ENCODE results near the gene RAB6A.

DNA sequence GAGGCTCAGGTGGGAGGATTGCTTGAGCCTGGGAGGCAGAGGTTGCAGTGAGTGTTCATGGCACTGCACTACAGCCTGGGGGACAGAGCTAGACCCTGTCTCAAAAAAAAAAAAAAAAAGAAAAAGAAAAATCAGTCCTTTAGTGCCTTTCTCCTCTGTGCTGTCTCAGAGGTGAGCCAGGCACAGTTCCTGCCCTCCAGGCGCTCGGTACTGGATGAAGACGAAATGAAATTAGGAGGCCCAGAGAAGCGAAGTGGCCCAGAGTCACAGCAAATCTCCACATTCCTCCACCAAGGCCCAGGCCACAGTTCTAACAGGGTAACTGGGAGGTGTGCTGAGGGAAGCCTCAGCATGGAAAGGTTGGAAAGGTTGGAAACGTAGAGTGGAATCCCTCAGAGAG lies 109.6 kb downstream of the RAB6A start:
- TF ChIP-seq, protein P1, sequence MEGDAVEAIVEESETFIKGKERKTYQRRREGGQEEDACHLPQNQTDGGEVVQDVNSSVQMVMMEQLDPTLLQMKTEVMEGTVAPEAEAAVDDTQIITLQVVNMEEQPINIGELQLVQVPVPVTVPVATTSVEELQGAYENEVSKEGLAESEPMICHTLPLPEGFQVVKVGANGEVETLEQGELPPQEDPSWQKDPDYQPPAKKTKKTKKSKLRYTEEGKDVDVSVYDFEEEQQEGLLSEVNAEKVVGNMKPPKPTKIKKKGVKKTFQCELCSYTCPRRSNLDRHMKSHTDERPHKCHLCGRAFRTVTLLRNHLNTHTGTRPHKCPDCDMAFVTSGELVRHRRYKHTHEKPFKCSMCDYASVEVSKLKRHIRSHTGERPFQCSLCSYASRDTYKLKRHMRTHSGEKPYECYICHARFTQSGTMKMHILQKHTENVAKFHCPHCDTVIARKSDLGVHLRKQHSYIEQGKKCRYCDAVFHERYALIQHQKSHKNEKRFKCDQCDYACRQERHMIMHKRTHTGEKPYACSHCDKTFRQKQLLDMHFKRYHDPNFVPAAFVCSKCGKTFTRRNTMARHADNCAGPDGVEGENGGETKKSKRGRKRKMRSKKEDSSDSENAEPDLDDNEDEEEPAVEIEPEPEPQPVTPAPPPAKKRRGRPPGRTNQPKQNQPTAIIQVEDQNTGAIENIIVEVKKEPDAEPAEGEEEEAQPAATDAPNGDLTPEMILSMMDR (IDR thresholded peaks at IDR 0.05 in 2 of 3, conservative IDR thresholded peaks at IDR 0.05 in 1 of 3; ENCODE audit: borderline replicate concordance in 1 of 3, insufficient read depth in 1 of 3, low read depth in 2 of 3, low read length in 2 of 3): no peak
- TF ChIP-seq POLR2A (IDR thresholded peaks at IDR 0.05; ENCODE audit: borderline replicate concordance, extremely low read depth, insufficient read depth, insufficient read length) (no peak), POLR2AphosphoS5 (IDR thresholded peaks at IDR 0.05; ENCODE audit: low read depth, low read length) (no peak), EZH2 (IDR thresholded peaks at IDR 0.05) (no peak), SP1 (IDR thresholded peaks at IDR 0.05; ENCODE audit: low read depth) (no peak), CEBPB (IDR thresholded peaks at IDR 0.05; ENCODE audit: low read depth) (no peak), RAD21 (IDR thresholded peaks at IDR 0.05; ENCODE audit: low read depth) (no peak), ZFX (IDR thresholded peaks at IDR 0.05) (no peak), EGR1 (IDR thresholded peaks at IDR 0.05; ENCODE audit: low read depth) (no peak), MAX (IDR thresholded peaks at IDR 0.05) (no peak), YY1 (IDR thresholded peaks at IDR 0.05; ENCODE audit: extremely low read depth, insufficient replicate concordance, low read depth, low read length) (no peak)
